HepG2 (cell line): ENCODE data around the gene BANP. TPM values are rescaled to one million over a fixed set of nuclear protein-coding genes. Genes with fewer than 3 reads are reported as not detected.

Source experiments
- ATAC-seq: fragments of 200-7000 bp; cut with Tn5 transposase; 3 replicates; pipeline ENCODE4 v1.9.1; 2020; ENCODE audit warnings: mild to moderate bottlenecking, moderate library complexity
- BruUV-seq: library from RNA; stranded (reverse); fragments of 400-500 nt; replicated peaks from 2 replicates; lab custom pipeline; 2021; lab: Mats Ljungman, UMichigan
- CTCF ChIA-PET: fragments of 300-600 bp; formaldehyde crosslinking; extraction: SDS; loops from one replicate; lab custom pipeline; 2021; ENCODE audit warnings: low total read pairs, inconsistent platforms, low intra/inter-chr PET ratio; lab: Yijun Ruan, JAX
- POLR2A ChIA-PET: fragments of 350-600 bp; sonication (Branson Sonifier 250); formaldehyde crosslinking; loops from one replicate; lab custom pipeline; 2020; ENCODE audit warnings: antibody characterized with exemption, inconsistent platforms; lab: Yijun Ruan, JAX
- DNase-seq: peaks from one replicate; pipeline ENCODE4 v3.0.0-alpha.2; 2015; ENCODE audit warnings: low spot score
- FAIRE-seq: peaks from 3 replicates; lab custom pipeline; 2011; peaks lifted over from hg19 to GRCh38; lab: Jason Lieb, UNC
- H2AFZ ChIP-seq: one replicate; pipeline ENCODE4 v1.6.1; 2011; ENCODE audit warnings: low read length, inconsistent platforms
- H3K27ac ChIP-seq: fragments of 300-600 bp; 3 replicates; pipeline ENCODE4 v1.8.0; 2011; ENCODE audit warnings: mixed run types, mild to moderate bottlenecking, mixed read lengths, low read length, inconsistent platforms; ENCODE audit not compliant: insufficient read depth; ENCODE audit errors: extremely low read length
- H3K27me3 ChIP-seq, 2 experiments: fragments of 200-600 bp in 1 of 2; 2 replicates in 1 of 2; 3 replicates in 1 of 2; pipeline versions ENCODE4 v1.6.0 to v1.8.0; 2011; ENCODE audit warnings: low read length in 2 of 2, mild to moderate bottlenecking in 2 of 2, moderate library complexity in 2 of 2, inconsistent platforms in 1 of 2; ENCODE audit not compliant: insufficient read depth in 2 of 2, control insufficient read depth in 1 of 2
- H3K36me3 ChIP-seq, 2 experiments: fragments of 200-600 bp in 1 of 2; replicated peaks in 1 of 2; 2 replicates in 1 of 2; 3 replicates in 1 of 2; pipeline versions ENCODE4 v1.5.1 to v1.8.0; 2011; ENCODE audit warnings: low read length in 2 of 2, inconsistent platforms in 1 of 2; ENCODE audit not compliant: insufficient read depth in 2 of 2, control insufficient read depth in 1 of 2
- H3K4me1 ChIP-seq: 2 replicates; pipeline ENCODE4 v1.5.1; 2012; ENCODE audit warnings: low read length, inconsistent platforms; ENCODE audit not compliant: insufficient read depth
- H3K4me2 ChIP-seq: 2 replicates; pipeline ENCODE4 v1.6.0; 2011; ENCODE audit warnings: low read depth, low read length, inconsistent platforms
- H3K4me3 ChIP-seq, 3 experiments: fragments of 200-600 bp in 1 of 3; sonication (generic), shearing (Covaris generic) in 1 of 3; replicated peaks in 1 of 3; 2 replicates each; pipeline ENCODE4 v1.5.1; 2011 to 2016; ENCODE audit warnings: low read length in 3 of 3, inconsistent platforms in 2 of 3, low read depth in 2 of 3, mild to moderate bottlenecking in 2 of 3, control low read depth in 1 of 3, mixed read lengths in 1 of 3; ENCODE audit not compliant: insufficient read depth in 1 of 3
- H3K79me2 ChIP-seq: one replicate; pipeline ENCODE4 v1.6.1; 2011; ENCODE audit warnings: low read length, inconsistent platforms; ENCODE audit not compliant: insufficient read depth
- H3K9ac ChIP-seq: 2 replicates; pipeline ENCODE4 v1.6.0; 2011; ENCODE audit warnings: mild to moderate bottlenecking, low read depth, low read length, inconsistent platforms; ENCODE audit not compliant: insufficient read depth
- H3K9me3 ChIP-seq: 2 replicates; pipeline ENCODE4 v1.5.1; 2012; ENCODE audit warnings: mild to moderate bottlenecking, low read length
- H4K20me1 ChIP-seq: 2 replicates; pipeline ENCODE4 v1.6.0; 2011; ENCODE audit warnings: inconsistent platforms, mild to moderate bottlenecking, low read length, moderate library complexity; ENCODE audit not compliant: insufficient read depth
- KDM3A ChIP-seq: IDR thresholded peaks from 2 replicates; pipeline ENCODE4 v1.6.1; 2018; ENCODE audit warnings: low read depth, missing compliant biosample characterization
- MEIS2 ChIP-seq: sonication (generic); formaldehyde crosslinking; IDR thresholded peaks from 2 replicates; pipeline ENCODE4 v1.9.0; 2021; ENCODE audit warnings: mild to moderate bottlenecking, missing genetic modification reagents
- PTBP1 ChIP-seq: fragments of 200-400 bp; formaldehyde crosslinking; IDR thresholded peaks from 2 replicates; pipeline ENCODE4 v1.6.1; 2018; ENCODE audit warnings: low read length, low read depth; ENCODE audit not compliant: poor library complexity, severe bottlenecking
- ZC3H13 ChIP-seq: sonication (generic); formaldehyde crosslinking; IDR thresholded peaks from 2 replicates; pipeline ENCODE4 v1.8.1; 2023; ENCODE audit warnings: mild to moderate bottlenecking, missing genetic modification reagents, moderate library complexity
- ZFAT ChIP-seq: sonication (generic); formaldehyde crosslinking; conservative IDR thresholded peaks from 2 replicates; pipeline ENCODE4 v1.8.1; 2023; ENCODE audit warnings: missing genetic modification reagents, inconsistent platforms
- ZNF263 ChIP-seq: sonication (generic); formaldehyde crosslinking; IDR thresholded peaks from 2 replicates; pipeline ENCODE4 v1.4.0; 2020; ENCODE audit warnings: missing genetic modification reagents
- ZNF317 ChIP-seq: sonication (generic); formaldehyde crosslinking; IDR thresholded peaks from 2 replicates; pipeline ENCODE4 v1.5.0; 2020; ENCODE audit warnings: mild to moderate bottlenecking, missing genetic modification reagents
- ZNF468 ChIP-seq: sonication (generic); formaldehyde crosslinking; IDR thresholded peaks from 2 replicates; pipeline ENCODE4 v1.8.0; 2022; ENCODE audit warnings: mild to moderate bottlenecking, moderate library complexity, missing genetic modification reagents
- WGBS: methylation state at CpG from one replicate; pipeline ENCODE4 v1.1.6; 2017; ENCODE audit warnings: low lambda C conversion rate; 5-methylcytosine and 5-hydroxymethylcytosine counted together
- in situ Hi-C: cut with HindIII; loops from 2 replicates; pipeline ENCODE4 v1.10.0; 2017; ENCODE audit warnings: low pct_unique_long_range_greater_than_20kb; ENCODE audit not compliant: extremely low pct_ligation_motif_present
- intact Hi-C: fragments of 100-400 bp; cut with micrococcal nuclease; formaldehyde crosslinking; loops from one replicate; pipeline ENCODE4 v1.10.0; 2022; ENCODE audit not compliant: unreplicated experiment
- polyA plus RNA-seq, 8 experiments: library from polyadenylated mRNA; depleted of rRNA in 3 of 8; stranded (reverse) in 7 of 8; unstranded in 1 of 8; fragments of >200 nt; fragmentation: Illumina TruSeq in 4 of 8; extraction: Trizol in 4 of 8; gene quantifications; 2 replicates each; pipeline versions ENCODE4 v1.2.1 to v1.2.3, GENCODE V29; 2011 to 2016; ENCODE audit warnings: low read depth in 4 of 8, missing spikeins in 1 of 8, mixed read lengths in 1 of 8; ENCODE audit not compliant: insufficient read depth in 1 of 8
- total RNA-seq, 5 experiments: library from RNA; depleted of rRNA; stranded (reverse); fragments of >200 nt; fragmentation: Illumina TruSeq; extraction: Trizol; gene quantifications; 2 replicates each; pipeline ENCODE4 v1.2.3, GENCODE V29; 2016; ENCODE audit warnings: low read depth in 1 of 5
- TF ChIP-seq, protein P1 (sequence below): sonication (generic); formaldehyde crosslinking; IDR thresholded peaks from 2 replicates; pipeline ENCODE4 v1.5.1; 2020; ENCODE audit warnings: mild to moderate bottlenecking, missing genetic modification reagents, borderline replicate concordance
- TF ChIP-seq, protein P2 (sequence below): IDR thresholded peaks from 2 replicates; pipeline ENCODE4 v1.6.1; 2016; ENCODE audit warnings: mild to moderate bottlenecking, missing biosample characterization, missing genetic modification reagents
- TF ChIP-seq, protein P3 (sequence below): sonication (generic); formaldehyde crosslinking; IDR thresholded peaks from 2 replicates; pipeline ENCODE4 v1.4.0; 2020; ENCODE audit warnings: missing genetic modification reagents

The BANP gene
- total and polyA plus RNA-seq, 2 of the 13 experiments (the other 11 are each of a cell fraction or from before 2014, with no cell fraction given) = 20.2 to 23.8 TPM

DNA sequence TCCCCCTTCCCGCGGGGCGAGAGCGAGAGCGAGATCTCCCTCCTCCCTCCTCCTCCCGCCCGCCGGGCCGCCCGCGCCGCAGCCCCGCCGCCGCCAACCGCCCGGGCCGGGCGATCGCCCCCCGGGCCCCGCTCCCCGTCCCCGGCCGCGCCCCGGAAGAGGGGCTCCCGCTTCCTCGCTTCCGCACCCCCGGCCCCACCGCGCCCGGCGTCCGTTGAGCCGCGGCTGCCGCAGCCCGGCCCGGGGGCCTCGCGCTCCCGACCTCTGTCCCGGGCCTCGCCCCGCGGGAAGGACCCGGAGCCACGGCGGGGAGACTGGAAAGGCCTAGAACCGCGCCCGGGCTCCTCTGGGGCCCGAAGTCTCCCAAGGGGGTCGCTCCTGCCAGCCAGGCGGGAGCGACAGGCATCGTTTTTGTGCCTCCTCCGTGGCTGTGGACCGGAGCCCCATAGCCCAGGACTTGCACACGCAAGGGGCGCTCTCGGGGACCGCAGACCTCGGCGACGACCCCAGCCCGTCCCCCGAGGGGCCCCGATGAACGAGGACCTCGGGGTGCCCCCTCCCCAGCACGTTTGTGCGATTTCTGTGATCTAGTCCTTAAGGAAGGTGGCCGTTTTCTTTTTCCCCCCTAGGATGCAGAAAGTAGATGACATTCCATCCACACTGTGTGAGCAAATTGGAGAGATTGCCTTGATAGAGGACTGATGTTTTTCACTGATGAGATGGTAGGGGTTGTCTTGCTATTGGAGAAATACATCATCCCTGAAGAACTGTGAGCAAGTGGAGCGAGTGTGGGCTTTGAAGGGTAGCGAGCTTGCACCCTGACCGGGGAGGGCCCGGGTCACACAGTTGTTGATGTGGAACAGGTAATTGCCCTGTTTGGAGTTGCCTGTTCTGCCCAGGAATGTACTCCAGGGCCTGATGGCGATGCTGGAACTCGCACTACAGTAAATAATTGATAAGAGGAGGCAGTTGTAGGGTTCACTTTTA lies 611 bp downstream of the BANP start (continued):
- TF ChIP-seq, protein P1, sequence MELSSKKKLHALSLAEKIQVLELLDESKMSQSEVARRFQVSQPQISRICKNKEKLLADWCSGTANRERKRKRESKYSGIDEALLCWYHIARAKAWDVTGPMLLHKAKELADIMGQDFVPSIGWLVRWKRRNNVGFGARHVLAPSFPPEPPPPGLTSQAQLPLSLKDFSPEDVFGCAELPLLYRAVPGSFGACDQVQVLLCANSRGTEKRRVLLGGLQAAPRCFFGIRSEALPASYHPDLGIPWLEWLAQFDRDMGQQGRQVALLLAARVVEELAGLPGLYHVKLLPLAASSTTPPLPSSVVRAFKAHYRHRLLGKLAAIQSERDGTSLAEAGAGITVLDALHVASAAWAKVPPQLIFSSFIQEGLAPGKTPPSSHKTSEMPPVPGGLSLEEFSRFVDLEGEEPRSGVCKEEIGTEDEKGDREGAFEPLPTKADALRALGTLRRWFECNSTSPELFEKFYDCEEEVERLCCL = no peak
- TF ChIP-seq, protein P2, sequence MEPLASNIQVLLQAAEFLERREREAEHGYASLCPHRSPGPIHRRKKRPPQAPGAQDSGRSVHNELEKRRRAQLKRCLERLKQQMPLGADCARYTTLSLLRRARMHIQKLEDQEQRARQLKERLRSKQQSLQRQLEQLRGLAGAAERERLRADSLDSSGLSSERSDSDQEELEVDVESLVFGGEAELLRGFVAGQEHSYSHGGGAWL (CRISPR knock-in tag) = 0 out of 2 replicates have a peak, but pooled peaks have one; percentile 39
- TF ChIP-seq PTBP1 (peak; percentile 86), ZNF263 (CRISPR knock-in tag) (peak; percentile 94), MEIS2 (CRISPR knock-in tag) (0 out of 2 replicates have a peak, but pooled peaks have one; percentile 1), ZFAT (CRISPR knock-in tag) (0 out of 2 replicates have a peak, but pooled peaks have one; percentile 63), KDM3A (peak; percentile 43; the same call in 1 of the 2 replicates)

DNA sequence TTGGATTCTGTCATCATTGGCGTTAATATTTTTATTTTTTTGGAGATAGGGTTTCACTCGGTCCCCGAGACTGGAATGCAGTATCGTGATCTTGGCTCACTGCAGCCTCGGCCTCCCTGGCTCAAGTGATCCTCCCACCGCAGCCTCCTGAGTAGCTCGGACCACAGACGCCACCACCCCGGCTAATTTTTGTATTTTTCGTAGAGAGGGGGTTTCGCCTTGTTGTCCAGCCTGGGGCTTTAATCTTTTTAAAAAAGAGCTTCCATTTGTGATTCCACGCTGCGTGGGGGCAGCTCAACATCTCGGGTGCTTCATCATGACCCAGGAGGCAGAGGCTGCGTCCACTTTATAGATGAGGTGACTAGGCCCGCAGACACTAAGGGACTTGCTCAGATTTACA lies 1.5 kb downstream of the BANP start:
- intact Hi-C loops = no loop called here
- H4K20me1 ChIP-seq = 0 out of 2 replicates have a peak, but pooled peaks cover 5% of the 10 kb centered on the region
- peak overlapping the region; percentile 92 for H3K27ac ChIP-seq
- no peak overlapping the region for H2AFZ ChIP-seq
- peak overlapping the region in 2 of 3 experiments; percentile 72 to 85; a peak in 4 of 6 replicates for H3K4me3 ChIP-seq
- in situ Hi-C loops = no loop called here
- no peak for FAIRE-seq
- no peak for DNase-seq
- no TSS peak for BruUV-seq
- H3K9ac ChIP-seq = peak overlapping the region; percentile 99
- 96% methylated on average over 16 of the region's 16 CpGs for WGBS
- ATAC-seq = no peak
- POLR2A ChIA-PET = interaction anchor here (0.6 to 6.0 kb wide), 3 partner anchors 14 to 160 kb away, joined by 5 to 110 read pairs (median 5); partner anchors contain the start of gene CA5A
- no peaks in the 10 kb centered on the region for H3K27me3 ChIP-seq
- peaks cover 73% of the 10 kb centered on the region for H3K4me1 ChIP-seq
- H3K4me2 ChIP-seq = peak overlapping the region; percentile 99
- no peaks in the 10 kb centered on the region for H3K9me3 ChIP-seq
- CTCF ChIA-PET = no interaction called here
- peaks cover 6 to 31% of the 10 kb centered on the region in 2 experiments; a peak in 4 of 5 replicates for H3K36me3 ChIP-seq
- H3K79me2 ChIP-seq = peaks cover 54% of the 10 kb centered on the region
- TF ChIP-seq, protein P3, sequence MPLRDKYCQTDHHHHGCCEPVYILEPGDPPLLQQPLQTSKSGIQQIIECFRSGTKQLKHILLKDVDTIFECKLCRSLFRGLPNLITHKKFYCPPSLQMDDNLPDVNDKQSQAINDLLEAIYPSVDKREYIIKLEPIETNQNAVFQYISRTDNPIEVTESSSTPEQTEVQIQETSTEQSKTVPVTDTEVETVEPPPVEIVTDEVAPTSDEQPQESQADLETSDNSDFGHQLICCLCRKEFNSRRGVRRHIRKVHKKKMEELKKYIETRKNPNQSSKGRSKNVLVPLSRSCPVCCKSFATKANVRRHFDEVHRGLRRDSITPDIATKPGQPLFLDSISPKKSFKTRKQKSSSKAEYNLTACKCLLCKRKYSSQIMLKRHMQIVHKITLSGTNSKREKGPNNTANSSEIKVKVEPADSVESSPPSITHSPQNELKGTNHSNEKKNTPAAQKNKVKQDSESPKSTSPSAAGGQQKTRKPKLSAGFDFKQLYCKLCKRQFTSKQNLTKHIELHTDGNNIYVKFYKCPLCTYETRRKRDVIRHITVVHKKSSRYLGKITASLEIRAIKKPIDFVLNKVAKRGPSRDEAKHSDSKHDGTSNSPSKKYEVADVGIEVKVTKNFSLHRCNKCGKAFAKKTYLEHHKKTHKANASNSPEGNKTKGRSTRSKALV (CRISPR knock-in tag) = peak; percentile 3; the same call in 1 of the 2 replicates
- TF ChIP-seq ZC3H13 (CRISPR knock-in tag) (0 out of 2 replicates have a peak, but pooled peaks have one; percentile 27), ZNF317 (peak; percentile 12; the same call in 1 of the 2 replicates), ZNF468 (CRISPR knock-in tag) (no peak)
